Gastroesophageal sphincter (tissue), 4 donors: ENCODE data around the gene PRKCQ. TPM values are rescaled to one million over a fixed set of nuclear protein-coding genes. Genes with fewer than 3 reads are reported as not detected.

ENCODE experiments used
- ATAC-seq: fragments of 150-250 bp; one replicate; pipeline ENCODE4 v1.9.1; 2016; ENCODE audit warnings: mild to moderate bottlenecking, moderate library complexity
- H3K27ac ChIP-seq, 4 donors: fragments of 200-600 bp; sonication (generic) in 3 of 4; 1 replicate in 3 of 4; 2 replicates in 1 of 4; pipeline ENCODE4 v1.5.1; 2016 to 2019
- H3K27me3 ChIP-seq: fragments of 200-600 bp; sonication (generic); one replicate; pipeline ENCODE4 v1.5.1; 2019
- H3K36me3 ChIP-seq, 2 donors: fragments of 200-600 bp; sonication (generic); one replicate each; pipeline ENCODE4 v1.5.1; 2019; ENCODE audit warnings: control low read depth in 1 of 2
- H3K4me1 ChIP-seq, 3 donors: fragments of 200-600 bp; sonication (generic); 1 replicate in 2 of 3; 2 replicates in 1 of 3; pipeline ENCODE4 v1.5.1; 2016 to 2019; ENCODE audit warnings: control low read depth in 2 of 3
- H3K4me3 ChIP-seq, 2 donors: fragments of 200-600 bp; sonication (generic); one replicate each; pipeline ENCODE4 v1.5.1; 2019; ENCODE audit warnings: mild to moderate bottlenecking in 1 of 2, moderate library complexity in 1 of 2
- H3K9me3 ChIP-seq, 3 donors: fragments of 200-600 bp; sonication (generic); one replicate each; pipeline ENCODE4 v1.5.1; 2017 to 2019; ENCODE audit warnings: control low read depth in 2 of 3
- CTCF ChIP-seq, 4 experiments: fragments of 200-600 bp in 2 of 4; fragments of 450-650 bp in 2 of 4; sonication (generic) in 1 of 4; IDR thresholded peaks; one replicate each; pipeline ENCODE4 v1.5.1; 2017 to 2019; ENCODE audit warnings: antibody characterized with exemption in 4 of 4, mild to moderate bottlenecking in 2 of 4, moderate library complexity in 2 of 4
- EP300 ChIP-seq: sonication (generic); formaldehyde crosslinking; IDR thresholded peaks from one replicate; pipeline ENCODE4 v1.6.1; 2017; ENCODE audit warnings: antibody characterized with exemption, mild to moderate bottlenecking
- POLR2A ChIP-seq, 2 donors: fragments of 450-650 bp; IDR thresholded peaks; one replicate each; pipeline ENCODE4 v1.6.1; 2017; ENCODE audit warnings: antibody characterized with exemption in 2 of 2, mild to moderate bottlenecking in 2 of 2, moderate library complexity in 1 of 2
- POLR2AphosphoS5 ChIP-seq: sonication (generic); formaldehyde crosslinking; IDR thresholded peaks from one replicate; pipeline ENCODE4 v1.6.1; 2017; ENCODE audit warnings: antibody characterized with exemption
- WGBS, 2 donors: methylation state at CpG; one replicate each; pipeline ENCODE4 v1.1.5; 2018; ENCODE audit warnings: low coverage in 1 of 2; 5-methylcytosine and 5-hydroxymethylcytosine counted together
- total RNA-seq, 4 donors: library from RNA; depleted of rRNA; stranded (reverse); fragments of >200 nt; gene quantifications; one replicate each; pipeline ENCODE4 v1.1.0, GENCODE V29; 2016

PRKCQ gene
- total RNA-seq, 4 donors from 2014 or later, result 2.0 to 7.6 (median 4.3) TPM

GRCh38 chr10:6619660-6620059 lies 39.6 kb upstream of the PRKCQ start:
- no peak for TF ChIP-seq CTCF (IDR thresholded peaks at IDR 0.05)
- TF ChIP-seq POLR2AphosphoS5, result no peak
- no peak for TF ChIP-seq EP300
- TF ChIP-seq POLR2A (IDR thresholded peaks at IDR 0.05), result no peak
- ATAC-seq, result no peak
- 57 to 68% methylated on average over 9 of the region's 12 CpGs for WGBS, 2 donors

GRCh38 chr10:6618340-6618739 lies 38.3 kb upstream of the PRKCQ start:
- 0% methylated on average over 1 of the region's 1 CpG; no CpG with 5 or more reads in 1 of the 2 donors for WGBS, 2 donors
- H3K36me3 ChIP-seq, result no peaks in the 10 kb centered on the region
- H3K9me3 ChIP-seq, result no peaks in the 10 kb centered on the region
- H3K27ac ChIP-seq, result no peak overlapping the region
- no peak for TF ChIP-seq POLR2A (IDR thresholded peaks at IDR 0.05)
- no peak for TF ChIP-seq EP300
- TF ChIP-seq CTCF (IDR thresholded peaks at IDR 0.05), result no peak
- no peak for TF ChIP-seq POLR2AphosphoS5
- ATAC-seq, result no peak
- H3K4me3 ChIP-seq, result no peak overlapping the region
- H3K27me3 ChIP-seq, result no peaks in the 10 kb centered on the region
- no peaks in the 10 kb centered on the region for H3K4me1 ChIP-seq

More at GRCh38 chr10:6619660-6620059, 39.6 kb upstream of the PRKCQ start:
- Histone ChIP-seq H3K27ac (no peak overlapping the region), H3K4me3 (no peak overlapping the region), H3K4me1 (no peaks in the 10 kb centered on the region), H3K9me3 (no peaks in the 10 kb centered on the region), H3K36me3 (no peaks in the 10 kb centered on the region), H3K27me3 (no peaks in the 10 kb centered on the region)

GRCh38 chr10:6617309-6618076 lies 37.4 kb upstream of the PRKCQ start:
- Histone ChIP-seq H3K36me3 (no peaks in the 10 kb centered on the region), H3K4me3 (no peak overlapping the region), H3K9me3 (no peaks in the 10 kb centered on the region), H3K4me1 (no peaks in the 10 kb centered on the region), H3K27me3 (no peaks in the 10 kb centered on the region), H3K27ac (no peak overlapping the region)
- 86 to 91% methylated on average over 3 to 4 of the region's 5 CpGs for WGBS, 2 donors
- TF ChIP-seq CTCF (IDR thresholded peaks at IDR 0.05), result no peak
- no peak for TF ChIP-seq POLR2AphosphoS5
- no peak for TF ChIP-seq POLR2A (IDR thresholded peaks at IDR 0.05)
- TF ChIP-seq EP300, result no peak
- no peak for ATAC-seq

GRCh38 chr10:6615971-6616370 lies 35.9 kb upstream of the PRKCQ start:
- ATAC-seq, result no peak
- Histone ChIP-seq H3K4me1 (no peaks in the 10 kb centered on the region), H3K27ac (no peak overlapping the region), H3K36me3 (no peaks in the 10 kb centered on the region), H3K4me3 (no peak overlapping the region), H3K9me3 (no peaks in the 10 kb centered on the region), H3K27me3 (no peaks in the 10 kb centered on the region)
- TF ChIP-seq CTCF (IDR thresholded peaks at IDR 0.05) (no peak), EP300 (no peak), POLR2A (IDR thresholded peaks at IDR 0.05) (no peak), POLR2AphosphoS5 (no peak)
- WGBS, 2 donors, result 47 to 79% methylated on average over 4 of the region's 4 CpGs

- no peak overlapping the region for H3K27ac ChIP-seq
- no peak overlapping the region for H3K4me3 ChIP-seq
- H3K9me3 ChIP-seq, result no peaks in the 10 kb centered on the region
- WGBS, 2 donors, result 39 to 53% methylated on average over 2 of the region's 2 CpGs
- TF ChIP-seq EP300 (no peak), POLR2AphosphoS5 (no peak), POLR2A (IDR thresholded peaks at IDR 0.05) (no peak), CTCF (IDR thresholded peaks at IDR 0.05) (no peak)
- ATAC-seq, result no peak
- no peaks in the 10 kb centered on the region for H3K4me1 ChIP-seq
- no peaks in the 10 kb centered on the region for H3K36me3 ChIP-seq
- peaks cover 2% of the 10 kb centered on the region for H3K27me3 ChIP-seq
Observed at GRCh38 chr10:6612371-6612770, 32.3 kb upstream of the PRKCQ start.
